Activated gamma-delta T cell treated with anti-CD3 and anti-CD28 coated beads, Interleukin-2, amount 50 U/mL, for 16 hours (primary cell): ENCODE results near the gene UBAC1.

Experiments
- DNase-seq: peaks from one replicate; pipeline ENCODE4 v3.0.0-alpha.2; 2020; ENCODE audit warnings: low read depth

The UBAC1 gene

DNA sequence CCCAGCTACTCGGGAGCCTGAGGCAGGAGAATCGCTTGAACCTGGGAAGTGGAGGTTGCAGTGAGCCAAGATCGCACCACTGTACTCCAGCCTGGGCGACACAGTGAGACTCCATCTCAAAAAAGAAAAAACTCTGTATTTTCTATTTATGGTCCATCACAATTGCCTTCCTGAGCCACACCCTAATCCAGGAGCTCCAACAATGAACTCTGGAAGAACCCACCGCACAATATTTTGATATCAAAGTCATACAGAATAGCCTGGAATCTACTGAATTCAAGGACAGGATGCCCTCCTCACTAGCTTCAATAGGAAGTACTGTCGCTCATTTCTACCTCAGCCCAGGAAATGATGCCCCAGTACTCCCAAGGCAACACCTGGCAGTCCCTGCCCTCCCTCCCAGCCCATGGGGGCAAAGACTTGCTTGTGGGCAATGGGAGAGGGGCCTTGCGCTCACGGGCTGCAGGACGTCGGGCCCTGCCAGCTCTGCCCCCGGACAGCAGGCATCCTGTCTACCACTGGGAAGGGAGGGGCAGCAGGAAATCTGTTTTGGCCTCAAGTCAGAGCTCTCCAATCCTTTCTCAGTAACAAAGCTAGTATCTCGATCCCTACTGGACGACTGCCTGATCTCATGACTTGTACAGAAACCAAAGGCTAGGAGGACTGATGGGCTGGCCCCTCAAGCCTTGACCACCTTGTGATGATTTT, 19.7 kb downstream of the UBAC1 start:
- DNase-seq, result no peak

DNA sequence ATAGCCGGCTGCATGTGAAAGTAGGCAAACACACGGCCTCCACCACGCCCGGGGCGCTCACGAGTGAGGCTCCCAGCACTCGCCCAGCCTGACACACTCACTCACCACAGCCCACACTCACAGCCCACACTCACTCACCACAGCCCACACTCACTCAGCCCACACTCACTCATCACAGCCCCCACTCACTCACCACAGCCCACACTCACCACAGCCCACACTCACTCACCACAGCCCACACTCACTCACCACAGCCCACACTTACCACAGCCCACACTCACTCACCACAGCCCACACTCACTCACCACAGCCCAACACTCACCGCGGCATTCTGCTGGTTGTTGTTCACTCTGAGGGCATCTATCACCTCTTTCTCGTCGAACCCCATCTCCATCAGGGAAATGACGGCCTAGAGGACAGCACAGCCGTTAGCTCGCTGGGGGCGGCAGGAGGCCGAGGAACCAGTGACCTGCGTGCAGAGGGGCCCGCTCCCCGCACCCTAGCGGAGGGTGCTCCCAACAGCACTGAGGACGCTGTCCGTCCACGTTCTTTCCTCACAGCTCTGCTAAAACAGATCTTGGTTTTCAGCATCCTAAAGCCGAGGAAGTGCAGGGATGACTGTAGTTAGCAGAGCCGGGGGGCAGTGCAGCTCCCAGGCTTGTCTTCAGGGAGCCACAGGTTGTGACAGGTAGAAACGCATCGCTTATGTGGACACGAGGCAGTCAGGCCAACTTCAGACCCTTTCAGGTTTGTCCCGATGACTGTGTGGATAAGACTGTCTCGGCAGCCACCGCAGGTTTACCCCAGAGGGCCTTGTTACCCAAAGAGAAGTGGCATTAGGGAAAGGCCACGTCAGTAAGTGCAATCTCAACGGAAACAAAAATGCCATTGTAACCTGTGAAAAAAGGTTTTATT, 21.6 kb downstream of the UBAC1 start:
- DNase-seq, result peak; percentile 27

DNA sequence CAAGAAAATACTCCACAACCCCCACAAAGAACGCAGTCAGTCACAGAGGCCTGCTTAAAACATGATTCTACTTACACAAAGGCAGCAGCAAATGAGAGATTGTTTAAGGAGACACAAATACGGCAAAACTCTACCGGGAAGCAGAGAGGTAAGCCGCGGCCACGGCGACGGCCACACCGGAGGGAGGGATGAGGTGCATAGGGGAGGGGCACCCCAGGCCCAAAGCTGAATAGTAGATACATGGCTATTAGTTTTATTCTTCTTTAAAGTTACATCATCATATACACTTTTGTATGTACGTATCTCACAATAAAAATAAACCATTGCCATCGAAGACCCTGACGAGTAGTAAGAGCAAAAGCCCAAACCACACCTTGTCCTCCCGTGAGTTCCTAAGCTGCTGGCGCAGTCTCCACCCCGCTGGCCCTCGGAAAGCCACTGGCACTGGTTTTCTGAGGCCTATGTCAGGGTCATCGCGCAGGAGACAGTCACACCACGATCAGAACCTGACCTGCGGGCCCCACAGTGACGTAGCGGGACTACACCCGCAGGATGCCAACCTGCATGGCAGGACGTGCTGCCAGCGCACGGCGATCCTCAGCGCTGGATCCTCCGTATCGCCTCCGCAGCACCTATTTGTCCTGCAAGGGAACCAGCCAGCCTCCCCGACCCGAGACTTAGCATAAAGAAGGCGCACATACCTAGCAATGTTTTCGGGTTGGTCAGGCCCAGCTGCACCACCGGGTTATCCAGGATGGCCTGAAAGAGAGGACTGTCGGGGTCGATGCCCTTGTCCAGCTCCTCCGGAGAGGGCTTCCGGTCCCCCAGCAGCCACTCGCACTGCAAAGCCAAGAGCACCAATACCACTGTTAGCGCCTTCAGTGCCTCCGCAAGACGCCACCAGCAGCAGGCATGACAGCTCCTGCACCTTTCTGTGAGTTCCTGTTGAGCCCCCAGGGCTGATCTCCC, 23.4 kb downstream of the UBAC1 start:
- DNase-seq, result no peak

DNA sequence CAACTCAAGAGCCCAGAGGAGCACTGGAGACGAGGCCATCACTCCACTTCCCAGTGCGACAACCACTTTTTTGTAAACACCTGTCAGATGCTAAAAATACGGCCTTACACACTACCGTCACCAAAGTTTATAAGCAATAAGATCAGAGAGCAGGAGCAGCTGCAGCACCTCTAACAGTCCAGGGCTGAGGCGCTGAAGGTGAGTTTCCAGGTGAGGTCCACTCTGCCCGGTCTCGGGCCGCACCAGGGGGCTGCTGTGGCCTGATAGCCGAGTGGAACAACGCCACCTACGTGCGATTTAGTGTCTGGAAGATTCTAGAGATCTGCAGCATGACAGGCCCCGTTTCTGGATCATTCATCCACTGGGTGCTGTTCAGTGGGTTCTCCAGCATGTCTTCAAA, 28.1 kb downstream of the UBAC1 start:
- DNase-seq, result no peak

DNA sequence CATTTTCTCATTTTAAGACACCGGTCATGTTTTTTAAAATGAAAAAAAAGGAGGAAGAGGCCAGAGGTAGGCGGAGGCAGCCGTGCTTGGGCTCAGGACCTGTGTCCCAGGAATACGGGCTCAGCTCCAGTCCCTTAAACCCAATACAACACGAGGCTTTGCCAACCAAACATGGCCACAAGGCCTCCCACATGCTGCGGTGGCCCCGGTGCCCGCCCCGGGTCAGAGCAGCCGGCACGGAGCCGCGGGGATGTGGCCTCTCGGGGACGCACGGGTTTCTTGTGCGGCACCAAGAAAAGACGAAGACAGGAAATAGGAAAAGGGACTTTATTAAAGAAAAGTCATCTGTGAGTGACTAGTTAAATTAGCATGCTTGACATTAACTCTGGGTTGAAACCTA, 28.5 kb downstream of the UBAC1 start:
- no peak for DNase-seq

DNA sequence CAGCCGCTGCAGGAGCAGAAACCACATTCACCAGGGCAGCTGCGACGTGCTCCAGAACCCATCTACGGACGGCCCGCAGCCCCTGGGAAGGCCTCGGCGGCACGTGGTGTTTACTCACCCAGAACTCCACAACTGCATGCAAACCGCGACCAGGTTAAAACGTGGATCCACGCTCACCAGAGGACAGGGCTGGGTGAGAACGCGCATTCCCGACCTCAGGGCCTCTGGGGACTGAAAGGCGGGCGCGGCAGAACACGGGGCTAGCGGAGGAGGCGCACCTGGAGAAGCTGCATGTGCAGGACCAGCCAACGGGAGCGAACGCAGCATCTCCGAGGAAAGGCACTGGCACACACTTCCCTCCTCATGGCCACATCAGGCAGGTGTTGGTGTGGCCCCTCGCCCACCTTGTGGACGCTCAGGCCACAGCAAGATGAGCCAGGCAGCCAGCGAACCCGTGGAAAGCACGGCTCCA, 29.8 kb downstream of the UBAC1 start:
- DNase-seq, result no peak

DNA sequence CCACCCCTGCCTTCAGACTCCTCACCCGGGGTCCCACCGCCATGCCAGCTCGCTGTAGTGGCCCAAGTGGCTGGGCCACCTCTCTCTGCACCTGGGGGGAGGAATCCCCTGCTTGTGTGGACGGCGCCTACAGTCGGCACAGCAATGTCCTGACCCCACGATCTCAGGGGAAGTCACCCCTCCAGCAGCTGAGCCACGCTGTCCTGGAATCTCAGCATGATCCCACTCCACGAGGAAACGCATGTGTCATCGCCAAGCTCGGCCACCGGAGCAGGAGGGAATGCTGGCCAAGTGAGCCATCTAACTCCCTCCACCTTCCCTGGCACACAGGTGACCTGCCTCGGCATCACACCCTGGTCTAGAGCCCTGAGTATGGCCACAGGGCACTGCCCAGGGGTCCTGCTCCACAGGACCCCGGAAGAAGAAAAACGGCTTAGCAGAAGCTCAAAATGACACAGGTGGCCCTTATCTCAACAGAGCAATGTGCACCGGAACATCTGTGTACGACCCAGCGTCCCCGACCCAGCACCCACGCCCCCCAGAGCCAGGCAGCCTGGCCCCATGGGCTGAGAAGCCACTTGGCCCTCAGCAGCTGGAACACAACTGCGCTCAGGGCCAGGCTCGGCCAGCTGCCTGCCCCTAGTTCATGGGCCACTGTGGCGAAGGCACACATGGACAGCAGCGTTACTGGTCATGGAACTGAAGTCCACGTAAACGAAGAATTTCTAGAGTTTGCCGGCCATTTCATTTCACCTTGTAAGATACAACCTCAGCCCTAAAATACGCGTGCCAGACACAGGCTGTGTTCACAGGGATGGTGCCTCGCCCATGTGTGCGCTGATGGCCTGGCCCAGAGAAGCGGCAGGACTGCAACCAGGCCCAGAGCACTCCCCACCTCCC, 30.5 kb downstream of the UBAC1 start:
- DNase-seq, result no peak

DNA sequence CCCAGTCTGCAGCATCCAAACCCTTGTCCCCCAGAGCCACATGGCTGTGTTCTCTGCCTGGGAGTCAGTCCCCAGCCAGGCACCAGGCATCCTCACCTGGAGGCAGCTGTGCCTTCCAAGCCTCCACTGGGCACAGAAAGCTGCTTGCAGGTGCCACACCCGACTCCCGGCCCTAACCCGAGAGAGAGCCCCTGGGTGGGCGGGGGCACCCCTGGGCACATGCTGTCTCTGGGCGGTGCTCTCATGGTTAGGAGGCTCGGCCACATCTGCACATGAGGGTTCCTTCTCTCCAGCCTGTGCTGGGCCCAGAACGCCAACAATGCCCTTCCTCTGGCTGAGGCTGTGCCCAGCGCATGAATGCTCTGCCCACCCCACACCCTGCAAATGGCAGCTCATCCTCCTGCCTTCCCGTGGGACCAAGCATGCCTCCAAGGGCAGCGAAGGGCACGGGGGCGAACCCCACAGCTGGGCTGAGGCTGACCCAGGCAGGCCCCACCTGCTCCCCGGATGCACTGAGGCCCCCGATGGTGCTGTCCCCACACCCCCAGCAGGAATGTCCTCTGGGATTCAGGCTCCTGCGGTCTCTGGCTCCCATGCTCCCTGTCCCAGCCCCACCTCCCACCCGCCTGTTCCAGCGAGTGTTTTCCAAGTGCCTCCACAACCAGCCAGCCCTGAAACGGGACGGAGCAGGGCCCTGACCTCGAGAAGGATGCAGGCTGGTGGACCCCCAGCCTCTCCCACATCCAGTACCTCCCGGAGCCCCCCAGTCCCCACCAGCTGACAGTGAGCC, 31.3 kb downstream of the UBAC1 start:
- DNase-seq, result no peak

DNA sequence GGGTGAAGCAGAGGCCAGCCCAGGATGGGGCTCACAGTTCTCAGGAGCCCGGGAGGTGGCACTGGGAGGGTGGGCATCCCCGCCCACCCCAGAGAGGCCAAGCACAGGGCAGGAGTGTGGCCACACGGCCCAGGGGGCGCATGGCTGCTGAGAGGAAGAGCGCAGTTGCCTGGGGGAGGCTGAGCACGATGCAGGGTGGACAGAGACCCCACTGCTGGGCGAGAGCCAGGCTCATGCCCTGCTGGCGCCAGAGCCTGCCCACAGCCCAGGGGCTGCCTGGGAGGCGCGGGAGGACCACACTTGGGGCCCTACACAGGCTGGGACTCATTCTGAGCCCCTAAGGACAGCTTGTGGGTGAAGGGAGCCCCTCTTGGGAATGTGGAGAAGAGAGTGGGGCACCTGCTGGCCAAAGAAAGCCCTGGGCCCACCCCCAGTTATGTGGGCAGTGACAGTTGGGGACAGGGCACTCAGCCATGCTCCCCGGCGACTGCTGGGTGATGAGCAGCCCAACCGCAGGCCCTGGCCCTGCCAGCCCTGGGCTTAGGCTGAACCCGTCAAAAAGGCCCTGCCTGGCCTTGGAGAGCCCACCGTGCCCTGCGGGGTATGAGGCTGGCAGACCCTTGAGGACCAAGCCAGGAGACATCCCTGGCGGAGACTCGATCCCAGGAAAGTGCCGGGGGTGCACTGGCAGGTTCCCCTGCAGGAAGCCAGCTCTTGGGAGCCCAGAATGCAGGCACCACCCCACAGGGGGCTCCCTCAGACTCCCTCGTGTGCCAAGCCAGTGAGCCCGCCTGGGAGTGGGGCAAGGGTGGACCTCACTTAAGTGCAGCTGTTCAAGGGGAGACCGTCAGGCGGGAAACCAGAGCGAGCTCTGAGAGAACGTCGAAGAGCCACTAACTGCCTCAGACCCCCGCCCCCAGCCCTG, 32.2 kb downstream of the UBAC1 start:
- no peak for DNase-seq

DNA sequence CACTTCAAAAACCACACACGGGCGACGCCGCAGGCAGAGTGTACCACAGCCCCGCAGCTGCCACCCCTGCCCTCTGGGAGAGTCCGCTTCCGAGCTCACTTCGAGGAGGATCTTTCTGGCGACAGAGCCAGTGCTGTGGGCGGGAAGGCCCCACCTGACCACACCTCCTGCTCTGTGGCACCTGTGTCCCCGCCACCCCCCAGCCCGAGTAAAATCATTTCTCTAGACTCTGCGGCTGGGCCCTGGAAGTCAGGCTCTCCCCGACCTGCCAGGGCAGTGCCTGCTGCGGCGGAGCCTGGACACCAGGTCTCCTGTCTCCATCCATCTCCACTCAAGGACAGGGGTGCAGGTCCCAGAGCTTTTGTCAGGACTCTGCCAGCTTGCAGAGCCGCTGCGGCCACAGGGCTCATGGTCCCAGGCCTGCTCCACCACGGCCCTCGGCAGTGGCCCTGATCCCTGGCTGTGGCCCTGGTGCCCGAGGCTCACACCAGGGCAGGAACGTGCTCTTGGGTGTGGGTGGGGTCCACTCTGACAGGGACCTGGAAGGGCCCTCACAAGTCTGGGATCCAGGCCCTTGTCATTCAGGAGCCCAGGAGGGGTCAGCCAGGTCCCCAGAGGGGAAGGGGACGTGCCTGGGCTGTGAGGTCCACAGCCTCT, 33.0 kb downstream of the UBAC1 start:
- DNase-seq, result no peak

DNA sequence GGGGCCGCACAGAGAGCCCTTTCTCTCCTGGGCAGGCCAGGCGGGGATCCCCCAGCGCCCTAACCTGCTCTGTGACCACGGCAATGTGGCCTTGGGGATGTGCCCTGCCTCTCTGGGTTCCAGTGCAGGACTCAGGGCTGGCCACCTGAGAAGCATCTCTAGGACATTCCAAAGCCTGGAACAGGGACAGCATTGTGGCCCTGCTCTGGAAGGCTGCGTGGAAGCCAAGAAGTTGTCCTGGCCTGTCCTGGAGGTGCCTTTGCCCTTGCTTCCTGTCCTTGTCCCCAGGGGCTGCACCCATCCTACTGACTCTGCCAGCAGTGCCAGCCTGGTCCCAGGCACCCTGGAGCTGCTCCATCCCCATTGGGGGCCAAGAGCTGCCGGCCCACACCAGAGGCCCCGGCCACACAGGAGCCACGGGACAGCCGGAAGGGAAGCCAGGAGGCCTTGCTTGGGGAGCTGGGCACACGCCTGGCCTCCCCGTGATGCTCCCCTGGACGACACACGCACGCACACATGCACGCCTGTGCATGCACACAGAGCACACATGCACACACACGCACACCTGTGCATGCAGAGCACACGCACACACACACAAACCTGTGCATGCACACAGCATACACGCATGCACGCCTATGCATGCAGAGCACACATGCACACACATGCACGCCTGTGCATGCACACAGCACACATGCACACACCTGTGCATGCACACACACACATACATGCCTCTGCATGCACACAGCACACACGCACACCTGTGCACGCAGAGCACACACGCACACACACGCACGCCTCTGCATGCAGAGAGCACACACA, 33.8 kb downstream of the UBAC1 start:
- no peak for DNase-seq

DNA sequence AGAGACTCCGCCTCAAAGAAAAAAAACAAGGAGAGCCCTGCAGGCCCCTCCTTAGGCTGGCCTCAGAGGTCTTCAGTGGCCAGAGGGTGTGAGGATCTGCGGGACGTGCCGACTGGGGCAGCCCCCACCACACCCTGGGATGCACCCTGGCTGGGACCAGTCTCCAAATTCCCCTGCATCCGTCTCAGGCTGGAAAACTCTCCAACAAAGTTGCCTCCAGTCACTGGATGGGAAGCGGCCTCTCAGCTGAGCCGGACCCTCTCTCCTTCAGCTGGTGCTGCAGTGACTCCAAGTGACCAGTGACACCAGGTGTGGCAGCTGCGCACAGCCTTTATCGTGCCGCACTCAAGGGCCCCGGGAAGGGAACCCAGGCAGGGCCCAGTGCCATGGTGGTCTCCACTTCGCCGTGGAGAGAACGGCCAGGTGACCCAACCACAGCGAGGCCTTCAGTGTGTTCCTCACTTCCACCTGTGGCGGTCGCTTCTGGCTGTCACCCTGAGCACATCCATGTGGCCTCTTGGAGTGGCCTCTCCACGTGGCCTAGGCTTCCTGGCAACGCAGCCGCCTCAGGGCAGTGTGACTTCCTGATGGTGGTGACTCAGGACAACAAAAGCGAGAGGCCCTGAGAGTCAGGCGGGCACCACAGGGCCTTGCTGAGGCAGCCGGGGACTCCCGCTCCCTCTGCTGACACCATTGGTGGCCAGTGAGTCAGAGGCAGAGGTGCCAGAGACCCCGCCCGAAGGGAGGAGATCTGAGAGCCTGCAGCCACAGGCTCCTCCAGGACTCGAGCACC, 34.6 kb downstream of the UBAC1 start:
- DNase-seq, result peak; percentile 40

DNA sequence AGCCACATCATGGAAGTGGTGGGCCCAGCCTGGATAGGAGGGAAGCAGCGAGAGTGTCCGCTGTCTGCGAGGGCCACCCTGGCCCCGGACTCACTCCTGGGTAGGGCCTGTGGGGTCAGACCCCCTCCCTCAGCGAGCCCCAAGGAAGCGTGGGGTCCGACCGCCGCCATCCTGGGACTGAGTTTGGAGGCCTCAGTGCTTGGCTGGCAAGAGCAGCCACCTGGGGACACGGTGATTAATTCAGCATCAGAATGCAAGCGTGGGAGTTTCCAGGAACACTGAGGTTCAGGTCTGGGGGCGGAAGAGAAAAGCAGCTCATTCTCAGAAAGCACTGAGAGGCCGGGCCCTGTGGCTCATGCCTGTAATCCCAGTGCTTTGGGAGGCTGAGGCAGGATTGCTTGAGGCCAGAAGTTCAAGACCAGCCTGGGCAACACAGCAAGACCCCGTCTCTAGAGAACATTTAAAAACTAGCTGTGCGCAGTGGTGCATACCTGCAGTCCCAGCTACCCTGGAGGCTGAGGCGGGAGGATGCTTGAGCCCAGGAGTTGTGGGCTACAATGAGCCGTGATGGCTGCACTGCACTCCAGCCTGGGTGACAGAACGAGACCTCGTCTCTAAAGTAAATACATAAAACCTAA, 35.6 kb downstream of the UBAC1 start:
- peak; percentile 39 for DNase-seq

DNA sequence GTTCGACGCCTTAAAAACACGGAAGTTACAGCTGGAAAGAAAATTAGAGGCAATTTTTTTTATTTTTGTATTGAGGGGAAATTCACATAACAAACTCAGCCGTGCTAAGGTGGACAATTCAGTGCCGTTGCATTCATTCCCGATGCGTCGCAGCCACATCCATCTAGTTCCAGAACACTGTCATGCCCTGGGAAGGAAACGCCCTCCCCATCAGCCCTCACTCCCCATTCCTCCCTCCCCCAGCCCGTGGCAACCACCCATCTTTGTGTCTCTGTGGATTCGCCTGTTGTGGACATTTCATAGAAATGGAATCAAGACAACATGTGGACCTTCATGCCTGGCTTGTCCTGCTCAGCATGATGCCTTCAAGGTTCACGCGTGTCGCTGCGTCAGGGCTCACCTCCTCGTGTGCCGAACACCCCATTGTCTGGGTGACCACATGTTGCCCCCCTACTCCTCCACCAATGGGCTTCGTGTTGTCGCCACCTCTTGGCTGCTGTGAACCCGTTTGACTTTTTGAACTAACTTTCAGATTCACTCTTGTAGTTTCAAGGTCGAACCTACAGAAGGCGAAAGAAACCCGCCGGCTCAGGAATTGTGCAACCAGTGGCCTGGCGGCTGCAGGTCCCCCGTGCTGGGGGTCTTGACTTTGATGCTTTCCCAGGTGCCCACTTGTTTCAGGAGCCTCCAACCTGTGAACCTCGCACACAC, 36.4 kb downstream of the UBAC1 start:
- DNase-seq, result no peak

DNA sequence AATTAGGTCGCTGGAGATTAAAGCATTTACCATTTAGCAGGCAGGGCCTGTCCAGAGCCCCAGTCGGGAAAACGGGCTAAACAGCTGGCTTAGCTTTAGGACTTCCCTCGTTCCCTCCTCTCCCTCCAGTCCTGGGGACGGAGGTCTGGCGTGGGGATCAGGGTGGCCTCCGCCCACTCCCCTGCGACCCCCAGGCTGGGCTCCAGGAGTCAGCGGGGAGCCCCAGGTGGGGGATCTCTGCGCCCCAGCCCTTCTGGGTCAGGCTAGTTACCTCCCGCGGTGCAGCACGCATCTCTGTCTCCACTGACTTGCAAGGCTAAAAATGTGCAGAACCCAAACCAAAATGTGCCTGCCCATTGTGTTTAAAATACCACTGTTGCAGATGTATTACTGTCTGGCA, 37.7 kb downstream of the UBAC1 start:
- no peak for DNase-seq
